Smooth muscle cell (in vitro differentiated cells): ENCODE measurements around the gene GJD3. TPM values are rescaled to one million over a fixed set of nuclear protein-coding genes. Genes with fewer than 3 reads are reported as not detected.
"Not testable (repeated sequence)": the region's sequence is repeated elsewhere in the genome, so short reads cannot be mapped to it uniquely, and the experiment has no call there.

ENCODE experiments used
- DNase-seq: peaks from one replicate; lab custom pipeline; 2025; ENCODE audit not compliant: unreplicated experiment; lab: John Stamatoyannopoulos, UW
- H2AFZ ChIP-seq: fragments of 200-600 bp; sonication (generic); 2 replicates; pipeline ENCODE4 v1.6.0; 2016; ENCODE audit warnings: antibody characterized with exemption, low read depth, mild to moderate bottlenecking
- H3F3A ChIP-seq: fragments of 200-600 bp; sonication (generic); 2 replicates; pipeline ENCODE4 v1.6.0; 2017; ENCODE audit warnings: antibody characterized with exemption, low read depth
- H3K27ac ChIP-seq: fragments of 200-600 bp; sonication (generic); 2 replicates; pipeline ENCODE4 v1.5.1; 2016; ENCODE audit warnings: low read depth, mild to moderate bottlenecking
- H3K27me3 ChIP-seq: fragments of 200-600 bp; sonication (generic); 2 replicates; pipeline ENCODE4 v1.6.1; 2016; ENCODE audit warnings: low read depth, mild to moderate bottlenecking
- H3K36me3 ChIP-seq: fragments of 200-600 bp; sonication (generic); 2 replicates; pipeline ENCODE4 v1.5.1; 2016; ENCODE audit warnings: low read depth
- H3K4me1 ChIP-seq: fragments of 200-600 bp; sonication (generic); 2 replicates; pipeline ENCODE4 v1.5.1; 2016; ENCODE audit warnings: low read depth
- H3K4me2 ChIP-seq: fragments of 200-600 bp; sonication (generic); 2 replicates; pipeline ENCODE4 v1.6.0; 2016; ENCODE audit warnings: mild to moderate bottlenecking
- H3K4me3 ChIP-seq: fragments of 200-600 bp; sonication (generic); 2 replicates; pipeline ENCODE4 v1.5.1; 2016; ENCODE audit warnings: mild to moderate bottlenecking
- H3K79me2 ChIP-seq: fragments of 200-600 bp; sonication (generic); 2 replicates; pipeline ENCODE4 v1.6.0; 2016; ENCODE audit warnings: low read depth, mild to moderate bottlenecking
- H3K9ac ChIP-seq: fragments of 200-600 bp; sonication (generic); 2 replicates; pipeline ENCODE4 v1.6.0; 2016; ENCODE audit warnings: low read depth
- H3K9me3 ChIP-seq: fragments of 200-600 bp; sonication (generic); replicated peaks from 2 replicates; pipeline ENCODE4 v1.5.1; 2016; ENCODE audit warnings: low read depth
- H4K20me1 ChIP-seq: fragments of 200-600 bp; sonication (generic); 2 replicates; pipeline ENCODE4 v1.6.0; 2016; ENCODE audit warnings: low read depth
- CTCF ChIP-seq: fragments of 200-600 bp; sonication (generic); IDR thresholded peaks from 2 replicates; pipeline ENCODE4 v1.5.1; 2017; ENCODE audit warnings: borderline replicate concordance, mild to moderate bottlenecking, antibody characterized with exemption; ENCODE audit not compliant: insufficient read depth, poor library complexity, severe bottlenecking
- WGBS: methylation state at CpG from one replicate; pipeline ENCODE4 v1.1.7; 2016; ENCODE audit warnings: low lambda C conversion rate; 5-methylcytosine and 5-hydroxymethylcytosine counted together
- polyA plus RNA-seq: library from polyadenylated mRNA; unstranded; fragments of >200 nt; fragmentation: Nextera tagmentation; extraction: Ambion mirVana; gene quantifications from 2 replicates; pipeline ENCODE4 v1.2.1, GENCODE V29; 2016
- total RNA-seq: library from RNA; depleted of rRNA; stranded (reverse); fragments of >200 nt; gene quantifications from 2 replicates; pipeline ENCODE4 v1.2.3, GENCODE V29; 2014

Gene GJD3
- total and polyA plus RNA-seq, 2 experiments from 2014 or later, result 0.30 TPM; not detected in 1

DNA sequence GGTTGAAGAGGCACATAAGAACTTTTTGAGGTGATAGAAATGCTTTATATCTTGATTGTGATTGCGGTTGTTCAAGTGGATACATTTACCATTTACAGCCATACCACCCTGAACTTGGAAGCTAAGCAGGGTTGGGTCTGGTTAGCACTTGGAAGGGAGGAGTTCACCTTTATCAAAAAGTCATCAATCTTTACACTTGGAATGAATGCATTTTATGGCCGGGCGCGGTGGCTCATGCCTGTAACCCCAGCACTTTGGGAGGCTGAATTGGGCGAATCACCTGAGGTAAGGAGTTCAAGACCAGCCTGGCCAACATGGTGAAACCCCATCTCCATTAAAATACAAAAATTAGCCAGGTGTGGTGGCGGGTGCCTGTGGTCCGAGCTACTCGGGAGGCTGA, 9.5 kb upstream of the GJD3 start:
- no peaks in the 10 kb centered on the region for H3K79me2 ChIP-seq
- H4K20me1 ChIP-seq, result no peaks in the 10 kb centered on the region
- no peaks in the 10 kb centered on the region for H3K4me1 ChIP-seq
- H3K27ac ChIP-seq, result no peak overlapping the region
- TF ChIP-seq CTCF, result no peak
- no peak for DNase-seq
- no peaks in the 10 kb centered on the region for H3K9me3 ChIP-seq
- no peak overlapping the region for H2AFZ ChIP-seq
- no peaks in the 10 kb centered on the region for H3K27me3 ChIP-seq
- H3F3A ChIP-seq, result no peaks in the 10 kb centered on the region
- no peak overlapping the region for H3K4me3 ChIP-seq
- H3K4me2 ChIP-seq, result no peak overlapping the region
- H3K36me3 ChIP-seq, result no peaks in the 10 kb centered on the region
- no peak overlapping the region for H3K9ac ChIP-seq
- 96% methylated on average over 8 of the region's 8 CpGs for WGBS

DNA sequence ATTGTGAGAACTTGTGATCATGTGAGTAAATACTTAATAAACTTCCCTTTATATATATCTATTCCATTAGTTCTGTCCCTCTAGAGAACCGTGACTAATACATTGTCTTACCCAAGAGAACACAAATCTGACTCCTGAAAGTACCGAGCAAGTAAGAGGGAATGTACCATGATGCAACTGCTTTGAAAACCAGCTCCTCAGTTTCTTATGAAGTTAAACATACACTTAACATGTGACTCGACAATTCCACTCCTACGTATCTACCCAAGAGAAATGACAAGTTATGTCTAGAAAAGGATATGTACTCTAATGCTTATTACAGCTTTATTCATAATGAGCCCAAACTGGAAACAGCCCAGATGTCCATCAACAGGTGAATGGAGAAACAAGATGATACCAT, 8.8 kb upstream of the GJD3 start:
- DNase-seq, result no peak
- H3K9me3 ChIP-seq, result no peaks in the 10 kb centered on the region
- no peaks in the 10 kb centered on the region for H3K27me3 ChIP-seq
- no peak overlapping the region for H3K9ac ChIP-seq
- H3K27ac ChIP-seq, result no peak overlapping the region
- no peak overlapping the region for H3K4me2 ChIP-seq
- H3K79me2 ChIP-seq, result no peaks in the 10 kb centered on the region
- 57% methylated on average over 4 of the region's 4 CpGs for WGBS
- H3K4me3 ChIP-seq, result no peak overlapping the region
- no peaks in the 10 kb centered on the region for H3F3A ChIP-seq
- no peaks in the 10 kb centered on the region for H4K20me1 ChIP-seq
- no peaks in the 10 kb centered on the region for H3K36me3 ChIP-seq
- no peak for TF ChIP-seq CTCF
- no peaks in the 10 kb centered on the region for H3K4me1 ChIP-seq
- no peak overlapping the region for H2AFZ ChIP-seq

DNA sequence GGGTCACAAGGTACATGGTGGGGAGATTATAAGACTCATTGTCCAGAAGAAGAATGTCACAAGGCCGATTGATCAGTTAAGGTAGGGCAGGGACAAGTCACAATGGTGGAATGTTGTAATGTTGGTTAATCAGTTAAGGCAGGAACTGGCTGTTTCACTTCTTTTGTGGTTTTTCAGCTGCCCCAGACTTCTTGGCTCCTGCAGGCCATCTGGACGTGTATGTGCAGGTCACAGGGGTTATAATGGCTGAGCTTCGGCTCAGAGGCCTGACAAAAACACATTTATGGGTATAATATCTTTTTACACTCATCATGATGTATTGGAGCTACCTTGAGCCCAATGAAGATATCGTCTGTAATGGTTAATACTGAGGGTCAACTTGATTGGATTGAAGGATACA, 8.1 kb upstream of the GJD3 start:
- not testable (repeated sequence) for H3K36me3 ChIP-seq, H3K79me2 ChIP-seq, H3K9me3 ChIP-seq, H3K27ac ChIP-seq, H3K4me3 ChIP-seq, H4K20me1 ChIP-seq, DNase-seq, H3K4me1 ChIP-seq, H3F3A ChIP-seq, H3K4me2 ChIP-seq, H2AFZ ChIP-seq, H3K9ac ChIP-seq, H3K27me3 ChIP-seq
- 71% methylated on average over 4 of the region's 4 CpGs for WGBS

- no peak for DNase-seq
- no peaks in the 10 kb centered on the region for H3K27me3 ChIP-seq
- H3F3A ChIP-seq, result no peaks in the 10 kb centered on the region
- no peaks in the 10 kb centered on the region for H4K20me1 ChIP-seq
- H3K4me1 ChIP-seq, result no peaks in the 10 kb centered on the region
- H3K9ac ChIP-seq, result no peak overlapping the region
- H3K4me2 ChIP-seq, result no peak overlapping the region
- no peak overlapping the region for H3K4me3 ChIP-seq
- H3K79me2 ChIP-seq, result no peaks in the 10 kb centered on the region
- WGBS, result 93% methylated on average over 2 of the region's 2 CpGs
- no peaks in the 10 kb centered on the region for H3K36me3 ChIP-seq
- no peaks in the 10 kb centered on the region for H3K9me3 ChIP-seq
- no peak for TF ChIP-seq CTCF
- no peak overlapping the region for H3K27ac ChIP-seq
- no peak overlapping the region for H2AFZ ChIP-seq
These were observed 7.5 kb upstream of the GJD3 start for GRCh38 chr17:40372031-40372430.
